GM12878 (cell line): ENCODE results near the gene SYF2. TPM values are rescaled to one million over a fixed set of nuclear protein-coding genes. Genes with fewer than 3 reads are reported as not detected.

Source experiments
- EZH2 ChIP-seq: IDR thresholded peaks from 2 replicates; pipeline ENCODE4 v1.6.1; 2012; ENCODE audit warnings: low read depth, mild to moderate bottlenecking, control low read depth, inconsistent platforms, low read length, borderline replicate concordance; ENCODE audit not compliant: control insufficient read depth
- IKZF1 ChIP-seq: fragments of 450-650 bp; conservative IDR thresholded peaks from 2 replicates; pipeline ENCODE4 v1.6.1; 2017; ENCODE audit warnings: antibody characterized with exemption, mild to moderate bottlenecking
- IRF4 ChIP-seq: IDR thresholded peaks from 2 replicates; pipeline ENCODE4 v1.6.1; 2011; ENCODE audit warnings: low read depth, low read length
- KAT2A ChIP-seq: conservative IDR thresholded peaks from 2 replicates; pipeline ENCODE4 v1.6.1; 2011; ENCODE audit warnings: low read depth, low read length; ENCODE audit not compliant: control insufficient read depth
- MTA2 ChIP-seq: fragments of 450-650 bp; IDR thresholded peaks from 2 replicates; pipeline ENCODE4 v1.6.1; 2016; ENCODE audit warnings: low read depth, mild to moderate bottlenecking, moderate library complexity
- NR2C1 ChIP-seq: fragments of 450-650 bp; IDR thresholded peaks from 2 replicates; pipeline ENCODE4 v1.6.1; 2017; ENCODE audit warnings: antibody characterized with exemption, mild to moderate bottlenecking, moderate library complexity
- NR2C2 ChIP-seq: IDR thresholded peaks from 2 replicates; pipeline ENCODE4 v1.6.1; 2011; ENCODE audit warnings: borderline replicate concordance, low read depth; ENCODE audit not compliant: control insufficient read depth, insufficient read length
- RBBP5 ChIP-seq: fragments of 200-600 bp; sonication (generic); conservative IDR thresholded peaks from 2 replicates; pipeline ENCODE4 v1.6.1; 2016
- SIN3A ChIP-seq: IDR thresholded peaks from 2 replicates; pipeline ENCODE4 v1.6.1; 2012; ENCODE audit warnings: low read depth, low read length, improper control_type of control experiment
- SMAD1 ChIP-seq: fragments of 450-650 bp; IDR thresholded peaks from 2 replicates; pipeline ENCODE4 v1.6.1; 2018; ENCODE audit warnings: mild to moderate bottlenecking, low read depth; ENCODE audit not compliant: partially characterized antibody
- TARDBP ChIP-seq: IDR thresholded peaks from 2 replicates; pipeline ENCODE4 v1.6.1; 2016; ENCODE audit warnings: borderline replicate concordance
- TCF12 ChIP-seq: IDR thresholded peaks from 2 replicates; pipeline ENCODE4 v1.6.1; 2011; ENCODE audit warnings: low read depth, mild to moderate bottlenecking, low read length
- polyA plus RNA-seq, 11 experiments: library from polyadenylated mRNA; depleted of rRNA in 4 of 11; unstranded in 6 of 11; stranded (reverse) in 5 of 11; fragments of >200 nt; fragmentation: Nextera tagmentation in 4 of 11; fragmentation: Illumina TruSeq in 1 of 11; extraction: Ambion mirVana in 4 of 11; extraction: Trizol in 1 of 11; gene quantifications; 1 replicate in 1 of 11; 2 replicates in 10 of 11; pipeline versions ENCODE4 v1.2.1 to v1.2.3, GENCODE V29; 2011 to 2016; ENCODE audit warnings: inconsistent platforms in 2 of 11, missing spikeins in 2 of 11, low read depth in 1 of 11
- total RNA-seq, 4 experiments: library from RNA; depleted of rRNA in 3 of 4; stranded (reverse); fragments of >200 nt in 3 of 4; fragmentation: Illumina TruSeq in 1 of 4; extraction: Trizol in 1 of 4; gene quantifications; 2 replicates each; pipeline versions ENCODE4 v1.2.1 to v1.2.3, GENCODE V29; 2013 to 2021
- TF ChIP-seq, protein P1 (sequence below): IDR thresholded peaks from 2 replicates; pipeline ENCODE4 v1.6.1; 2012; ENCODE audit warnings: low read depth, low read length, improper control_type of control experiment
- TF ChIP-seq, protein P2 (sequence below): IDR thresholded peaks from 2 replicates; pipeline ENCODE4 v1.6.1; 2011; ENCODE audit warnings: mild to moderate bottlenecking, low read depth, low read length, moderate library complexity; ENCODE audit not compliant: insufficient replicate concordance
- TF ChIP-seq, protein P3 (sequence below): fragments of 450-650 bp; IDR thresholded peaks from 2 replicates; pipeline ENCODE4 v1.6.1; 2014; ENCODE audit warnings: mild to moderate bottlenecking
- TF ChIP-seq, protein P4 (sequence below): fragments of 150-350 bp; IDR thresholded peaks from 2 replicates; pipeline ENCODE4 v1.6.1; 2016; ENCODE audit warnings: low read depth, low read length
- TF ChIP-seq, protein P5 (sequence below): fragments of 450-650 bp; formaldehyde crosslinking; IDR thresholded peaks from 2 replicates; pipeline ENCODE4 v1.4.0; 2022; ENCODE audit warnings: mild to moderate bottlenecking, moderate library complexity
- TF ChIP-seq, protein P6 (sequence below): fragments of 450-650 bp; IDR thresholded peaks from 2 replicates; pipeline ENCODE4 v1.6.1; 2017; ENCODE audit warnings: borderline replicate concordance

The SYF2 gene
- total and polyA plus RNA-seq, 10 of the 15 experiments (the other 5 are each of a cell fraction or from before 2014, with no cell fraction given) = 20.3 to 70.5 (median 35.3) TPM

DNA sequence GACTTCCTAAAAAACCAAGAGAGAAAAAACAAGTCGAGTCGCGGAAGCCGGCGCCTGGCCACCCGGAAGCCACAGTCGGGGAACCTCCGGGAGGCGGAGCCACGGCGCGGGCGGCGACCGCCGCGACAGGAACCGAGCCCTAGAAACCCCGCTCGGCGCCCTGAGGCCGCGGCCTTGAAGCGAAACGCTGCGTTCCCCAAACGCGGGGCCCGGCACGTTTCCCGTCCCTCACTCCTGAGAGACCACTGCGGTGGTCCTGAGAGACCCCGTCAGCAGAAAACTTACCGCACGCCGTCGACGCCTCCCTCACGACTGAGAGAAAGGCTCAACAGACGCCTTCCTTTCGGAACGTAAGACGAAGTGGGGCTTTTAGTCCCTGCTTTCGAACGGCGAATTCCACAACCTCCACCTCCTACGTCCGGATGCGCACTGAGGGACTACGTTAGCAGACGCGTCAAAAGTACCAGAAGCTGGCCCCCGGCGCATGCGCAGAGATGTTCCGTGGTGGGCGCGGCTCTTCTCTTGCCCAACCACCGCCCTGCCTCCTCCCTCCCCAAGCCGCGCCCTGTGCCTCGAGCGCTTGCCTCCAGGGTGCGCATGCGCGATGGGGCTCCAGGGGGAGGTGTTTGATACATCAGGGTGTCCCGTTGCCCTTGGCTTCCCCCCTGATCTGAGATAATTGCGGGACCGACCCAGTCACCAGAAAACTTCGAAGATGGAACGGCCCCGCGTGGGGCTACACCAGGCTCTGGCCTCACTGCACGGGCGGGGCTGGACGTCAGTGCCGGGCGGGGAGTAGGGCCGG, 14.9 kb upstream of the SYF2 start, which contains the start of gene RSRP1 (continued):
- TF ChIP-seq, protein P1, sequence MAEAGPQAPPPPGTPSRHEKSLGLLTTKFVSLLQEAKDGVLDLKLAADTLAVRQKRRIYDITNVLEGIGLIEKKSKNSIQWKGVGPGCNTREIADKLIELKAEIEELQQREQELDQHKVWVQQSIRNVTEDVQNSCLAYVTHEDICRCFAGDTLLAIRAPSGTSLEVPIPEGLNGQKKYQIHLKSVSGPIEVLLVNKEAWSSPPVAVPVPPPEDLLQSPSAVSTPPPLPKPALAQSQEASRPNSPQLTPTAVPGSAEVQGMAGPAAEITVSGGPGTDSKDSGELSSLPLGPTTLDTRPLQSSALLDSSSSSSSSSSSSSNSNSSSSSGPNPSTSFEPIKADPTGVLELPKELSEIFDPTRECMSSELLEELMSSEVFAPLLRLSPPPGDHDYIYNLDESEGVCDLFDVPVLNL = no peak
- TF ChIP-seq SMAD1 = peak; percentile 98
- no peak for TF ChIP-seq EZH2
- peak; percentile 84 for TF ChIP-seq IKZF1
- no peak for TF ChIP-seq KAT2A
- no peak for TF ChIP-seq NR2C2
- TF ChIP-seq, protein P2, sequence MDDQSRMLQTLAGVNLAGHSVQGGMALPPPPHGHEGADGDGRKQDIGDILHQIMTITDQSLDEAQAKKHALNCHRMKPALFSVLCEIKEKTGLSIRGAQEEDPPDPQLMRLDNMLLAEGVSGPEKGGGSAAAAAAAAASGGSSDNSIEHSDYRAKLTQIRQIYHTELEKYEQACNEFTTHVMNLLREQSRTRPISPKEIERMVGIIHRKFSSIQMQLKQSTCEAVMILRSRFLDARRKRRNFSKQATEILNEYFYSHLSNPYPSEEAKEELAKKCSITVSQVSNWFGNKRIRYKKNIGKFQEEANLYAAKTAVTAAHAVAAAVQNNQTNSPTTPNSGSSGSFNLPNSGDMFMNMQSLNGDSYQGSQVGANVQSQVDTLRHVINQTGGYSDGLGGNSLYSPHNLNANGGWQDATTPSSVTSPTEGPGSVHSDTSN = no peak
- no peak for TF ChIP-seq TARDBP
- TF ChIP-seq, protein P3, sequence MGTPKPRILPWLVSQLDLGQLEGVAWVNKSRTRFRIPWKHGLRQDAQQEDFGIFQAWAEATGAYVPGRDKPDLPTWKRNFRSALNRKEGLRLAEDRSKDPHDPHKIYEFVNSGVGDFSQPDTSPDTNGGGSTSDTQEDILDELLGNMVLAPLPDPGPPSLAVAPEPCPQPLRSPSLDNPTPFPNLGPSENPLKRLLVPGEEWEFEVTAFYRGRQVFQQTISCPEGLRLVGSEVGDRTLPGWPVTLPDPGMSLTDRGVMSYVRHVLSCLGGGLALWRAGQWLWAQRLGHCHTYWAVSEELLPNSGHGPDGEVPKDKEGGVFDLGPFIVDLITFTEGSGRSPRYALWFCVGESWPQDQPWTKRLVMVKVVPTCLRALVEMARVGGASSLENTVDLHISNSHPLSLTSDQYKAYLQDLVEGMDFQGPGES = no peak
- peak; percentile 86 for TF ChIP-seq SIN3A
- TF ChIP-seq, protein P4, sequence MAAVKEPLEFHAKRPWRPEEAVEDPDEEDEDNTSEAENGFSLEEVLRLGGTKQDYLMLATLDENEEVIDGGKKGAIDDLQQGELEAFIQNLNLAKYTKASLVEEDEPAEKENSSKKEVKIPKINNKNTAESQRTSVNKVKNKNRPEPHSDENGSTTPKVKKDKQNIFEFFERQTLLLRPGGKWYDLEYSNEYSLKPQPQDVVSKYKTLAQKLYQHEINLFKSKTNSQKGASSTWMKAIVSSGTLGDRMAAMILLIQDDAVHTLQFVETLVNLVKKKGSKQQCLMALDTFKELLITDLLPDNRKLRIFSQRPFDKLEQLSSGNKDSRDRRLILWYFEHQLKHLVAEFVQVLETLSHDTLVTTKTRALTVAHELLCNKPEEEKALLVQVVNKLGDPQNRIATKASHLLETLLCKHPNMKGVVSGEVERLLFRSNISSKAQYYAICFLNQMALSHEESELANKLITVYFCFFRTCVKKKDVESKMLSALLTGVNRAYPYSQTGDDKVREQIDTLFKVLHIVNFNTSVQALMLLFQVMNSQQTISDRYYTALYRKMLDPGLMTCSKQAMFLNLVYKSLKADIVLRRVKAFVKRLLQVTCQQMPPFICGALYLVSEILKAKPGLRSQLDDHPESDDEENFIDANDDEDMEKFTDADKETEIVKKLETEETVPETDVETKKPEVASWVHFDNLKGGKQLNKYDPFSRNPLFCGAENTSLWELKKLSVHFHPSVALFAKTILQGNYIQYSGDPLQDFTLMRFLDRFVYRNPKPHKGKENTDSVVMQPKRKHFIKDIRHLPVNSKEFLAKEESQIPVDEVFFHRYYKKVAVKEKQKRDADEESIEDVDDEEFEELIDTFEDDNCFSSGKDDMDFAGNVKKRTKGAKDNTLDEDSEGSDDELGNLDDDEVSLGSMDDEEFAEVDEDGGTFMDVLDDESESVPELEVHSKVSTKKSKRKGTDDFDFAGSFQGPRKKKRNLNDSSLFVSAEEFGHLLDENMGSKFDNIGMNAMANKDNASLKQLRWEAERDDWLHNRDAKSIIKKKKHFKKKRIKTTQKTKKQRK = no peak
- TF ChIP-seq MTA2 = peak; percentile 26
- TF ChIP-seq RBBP5 = no peak; the same call in 1 of the 2 replicates
- TF ChIP-seq, protein P5, sequence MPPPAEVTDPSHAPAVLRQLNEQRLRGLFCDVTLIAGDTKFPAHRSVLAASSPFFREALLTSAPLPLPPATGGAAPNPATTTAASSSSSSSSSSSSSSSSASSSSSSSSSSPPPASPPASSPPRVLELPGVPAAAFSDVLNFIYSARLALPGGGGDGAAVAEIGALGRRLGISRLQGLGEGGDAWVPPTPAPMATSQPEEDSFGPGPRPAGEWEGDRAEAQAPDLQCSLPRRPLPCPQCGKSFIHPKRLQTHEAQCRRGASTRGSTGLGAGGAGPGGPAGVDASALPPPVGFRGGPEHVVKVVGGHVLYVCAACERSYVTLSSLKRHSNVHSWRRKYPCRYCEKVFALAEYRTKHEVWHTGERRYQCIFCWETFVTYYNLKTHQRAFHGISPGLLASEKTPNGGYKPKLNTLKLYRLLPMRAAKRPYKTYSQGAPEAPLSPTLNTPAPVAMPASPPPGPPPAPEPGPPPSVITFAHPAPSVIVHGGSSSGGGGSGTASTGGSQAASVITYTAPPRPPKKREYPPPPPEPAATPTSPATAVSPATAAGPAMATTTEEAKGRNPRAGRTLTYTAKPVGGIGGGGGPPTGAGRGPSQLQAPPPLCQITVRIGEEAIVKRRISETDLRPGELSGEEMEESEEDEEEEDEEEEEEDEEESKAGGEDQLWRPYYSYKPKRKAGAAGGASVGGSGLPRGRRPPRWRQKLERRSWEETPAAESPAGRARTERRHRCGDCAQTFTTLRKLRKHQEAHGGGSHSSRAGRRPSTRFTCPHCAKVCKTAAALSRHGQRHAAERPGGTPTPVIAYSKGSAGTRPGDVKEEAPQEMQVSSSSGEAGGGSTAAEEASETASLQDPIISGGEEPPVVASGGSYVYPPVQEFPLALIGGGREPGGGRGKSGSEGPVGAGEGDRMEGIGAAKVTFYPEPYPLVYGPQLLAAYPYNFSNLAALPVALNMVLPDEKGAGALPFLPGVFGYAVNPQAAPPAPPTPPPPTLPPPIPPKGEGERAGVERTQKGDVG (CRISPR knock-in tag) = no peak
- no peak for TF ChIP-seq NR2C1
- TF ChIP-seq IRF4 = peak; percentile 83
- peak; percentile 60; the same call in 1 of the 2 replicates for TF ChIP-seq TCF12
- TF ChIP-seq, protein P6, sequence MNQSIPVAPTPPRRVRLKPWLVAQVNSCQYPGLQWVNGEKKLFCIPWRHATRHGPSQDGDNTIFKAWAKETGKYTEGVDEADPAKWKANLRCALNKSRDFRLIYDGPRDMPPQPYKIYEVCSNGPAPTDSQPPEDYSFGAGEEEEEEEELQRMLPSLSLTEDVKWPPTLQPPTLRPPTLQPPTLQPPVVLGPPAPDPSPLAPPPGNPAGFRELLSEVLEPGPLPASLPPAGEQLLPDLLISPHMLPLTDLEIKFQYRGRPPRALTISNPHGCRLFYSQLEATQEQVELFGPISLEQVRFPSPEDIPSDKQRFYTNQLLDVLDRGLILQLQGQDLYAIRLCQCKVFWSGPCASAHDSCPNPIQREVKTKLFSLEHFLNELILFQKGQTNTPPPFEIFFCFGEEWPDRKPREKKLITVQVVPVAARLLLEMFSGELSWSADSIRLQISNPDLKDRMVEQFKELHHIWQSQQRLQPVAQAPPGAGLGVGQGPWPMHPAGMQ = no peak
